ENCODE data around the gene HCN2. TPM values are rescaled to one million over a fixed set of nuclear protein-coding genes. Genes with fewer than 3 reads are reported as not detected.

The HCN2 gene
- total and polyA plus RNA-seq, 2 of the 13 experiments (the other 11 are each of a cell fraction or from before 2014, with no cell fraction given) = 0.01 TPM; not detected in 1

DNA sequence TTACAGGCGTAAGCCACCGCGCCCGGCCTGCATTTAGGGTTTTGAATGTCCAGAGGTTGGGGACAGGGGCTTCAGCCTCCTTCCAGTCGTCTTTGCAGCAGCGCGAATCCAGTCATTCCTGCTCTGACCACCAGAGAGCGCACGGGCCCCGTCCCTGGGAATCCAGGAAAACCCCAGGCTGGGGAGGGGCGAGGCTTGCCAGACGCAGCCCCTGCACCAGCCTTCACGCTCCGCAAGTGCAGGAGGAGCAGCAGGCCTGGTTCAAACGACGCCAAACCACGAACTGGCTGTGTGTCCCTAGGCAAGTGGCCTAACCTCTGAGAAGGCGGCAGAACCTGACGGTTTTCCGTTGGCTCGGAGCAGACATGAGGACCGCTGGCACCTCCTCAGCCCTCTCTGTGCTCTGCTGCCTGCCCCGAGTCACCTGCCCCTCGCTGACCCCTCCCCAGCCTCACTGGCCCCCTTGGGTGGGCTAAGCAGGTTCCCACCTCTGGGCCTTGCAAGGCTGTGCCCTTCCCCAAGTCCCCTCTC lies 75.3 kb downstream of the HCN2 start (continued):
- TF ChIP-seq KIAA2018 (CRISPR knock-in tag; IDR thresholded peaks at IDR 0.05; ENCODE audit: borderline replicate concordance) (no peak), FOXA1 (IDR thresholded peaks at IDR 0.05) (no peak), FOXA1 (CRISPR knock-in tag; IDR thresholded peaks at IDR 0.05) (no peak), PATZ1 (CRISPR knock-in tag; IDR thresholded peaks at IDR 0.05) (peak; percentile 93), HNRNPUL1 (IDR thresholded peaks at IDR 0.05; ENCODE audit: low read depth, low read length) (no peak), ZNF678 (CRISPR knock-in tag; IDR thresholded peaks at IDR 0.05) (no peak), ZNF792 (CRISPR knock-in tag; IDR thresholded peaks at IDR 0.05) (peak; percentile 62; the same call in 1 of the 2 replicates), ZNF777 (CRISPR knock-in tag; IDR thresholded peaks at IDR 0.05) (no peak), SRSF4 (IDR thresholded peaks at IDR 0.05; ENCODE audit: low read depth, low read length, poor library complexity, severe bottlenecking) (no peak), FOXO1 (CRISPR knock-in tag; IDR thresholded peaks at IDR 0.05) (no peak), RFX3 (CRISPR knock-in tag; IDR thresholded peaks at IDR 0.05) (no peak), ZNF235 (CRISPR knock-in tag; IDR thresholded peaks at IDR 0.05; ENCODE audit: borderline replicate concordance) (no peak), GATAD2A (CRISPR knock-in tag; IDR thresholded peaks at IDR 0.05) (peak; percentile 46; the same call in 1 of the 2 replicates), PAF1 (CRISPR knock-in tag; IDR thresholded peaks at IDR 0.05) (no peak), ATRX (CRISPR knock-in tag; IDR thresholded peaks at IDR 0.05; ENCODE audit: borderline replicate concordance) (no peak), ZNF468 (CRISPR knock-in tag; IDR thresholded peaks at IDR 0.05) (no peak), KMT2B (CRISPR knock-in tag; IDR thresholded peaks at IDR 0.05) (no peak), ELF3 (CRISPR knock-in tag; IDR thresholded peaks at IDR 0.05) (peak; percentile 56; the same call in 1 of the 2 replicates), NFYC (CRISPR knock-in tag; IDR thresholded peaks at IDR 0.05) (no peak), NKX3-1 (CRISPR knock-in tag; IDR thresholded peaks at IDR 0.05) (peak; percentile 51; the same call in 1 of the 2 replicates)
- TF ChIP-seq, protein P1, sequence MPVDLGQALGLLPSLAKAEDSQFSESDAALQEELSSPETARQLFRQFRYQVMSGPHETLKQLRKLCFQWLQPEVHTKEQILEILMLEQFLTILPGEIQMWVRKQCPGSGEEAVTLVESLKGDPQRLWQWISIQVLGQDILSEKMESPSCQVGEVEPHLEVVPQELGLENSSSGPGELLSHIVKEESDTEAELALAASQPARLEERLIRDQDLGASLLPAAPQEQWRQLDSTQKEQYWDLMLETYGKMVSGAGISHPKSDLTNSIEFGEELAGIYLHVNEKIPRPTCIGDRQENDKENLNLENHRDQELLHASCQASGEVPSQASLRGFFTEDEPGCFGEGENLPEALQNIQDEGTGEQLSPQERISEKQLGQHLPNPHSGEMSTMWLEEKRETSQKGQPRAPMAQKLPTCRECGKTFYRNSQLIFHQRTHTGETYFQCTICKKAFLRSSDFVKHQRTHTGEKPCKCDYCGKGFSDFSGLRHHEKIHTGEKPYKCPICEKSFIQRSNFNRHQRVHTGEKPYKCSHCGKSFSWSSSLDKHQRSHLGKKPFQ (CRISPR knock-in tag; IDR thresholded peaks at IDR 0.05; ENCODE audit: insufficient replicate concordance) = no peak

Measured in HepG2 (cell line).